ENCODE measurements around the gene WWOX. TPM values are rescaled to one million over a fixed set of nuclear protein-coding genes. Genes with fewer than 3 reads are reported as not detected.

The WWOX gene
- total RNA-seq, 1 experiment from 2014 or later, result 15.6 TPM

GRCh38 chr16:78570399-78571141 is 471.1 kb downstream of the WWOX start:
- Histone ChIP-seq H3K9ac (ENCODE audit: extremely low read depth, insufficient read length, low read length) (no peak overlapping the region), H4K91ac (ENCODE audit: insufficient read length, low read depth, low read length) (no peak overlapping the region), H2BK12ac (ENCODE audit: insufficient read length, low read depth, low read length) (no peak overlapping the region), H3K56ac (ENCODE audit: insufficient read length, low read depth, low read length) (no peak overlapping the region), H3K27ac (ENCODE audit: insufficient read length, low read depth, low read length) (no peak overlapping the region), H2BK5ac (ENCODE audit: insufficient read length, low read length) (no peak overlapping the region), H3K79me2 (ENCODE audit: insufficient read depth, low read length) (no peaks in the 10 kb centered on the region), H3K23me2 (ENCODE audit: insufficient read length, low read depth, low read length, poor library complexity, severe bottlenecking) (no peaks in the 10 kb centered on the region), H3K9me3 (ENCODE audit: control insufficient read depth, low read depth, low read length) (no peaks in the 10 kb centered on the region), H3K14ac (ENCODE audit: insufficient read depth, low read length) (no peak overlapping the region), H3K23ac (ENCODE audit: insufficient read length, low read depth, low read length) (no peak overlapping the region), H3K4me2 (ENCODE audit: insufficient read depth, insufficient read length, low read length) (no peak overlapping the region), H2BK120ac (ENCODE audit: low read depth, low read length, poor library complexity, severe bottlenecking) (no peak overlapping the region), H2AK5ac (ENCODE audit: insufficient read length, low read length) (no peak overlapping the region), H3K27me3 (ENCODE audit: insufficient read depth, low read length) (no peaks in the 10 kb centered on the region), H2BK15ac (ENCODE audit: low read depth, low read length) (no peak overlapping the region), H3K4me1 (ENCODE audit: insufficient read depth, low read length) (no peaks in the 10 kb centered on the region), H3K4ac (ENCODE audit: low read depth, low read length) (no peak overlapping the region), H3K18ac (ENCODE audit: insufficient read length, low read depth, low read length) (no peak overlapping the region), H2BK20ac (ENCODE audit: low read depth, low read length, poor library complexity, severe bottlenecking) (no peak overlapping the region), H4K5ac (ENCODE audit: insufficient read length, low read depth, low read length) (no peak overlapping the region), H4K20me1 (ENCODE audit: control insufficient read depth, insufficient read depth, insufficient read length) (no peaks in the 10 kb centered on the region), H2AFZ (ENCODE audit: low read length) (no peak overlapping the region), H3K79me1 (ENCODE audit: insufficient read depth, low read depth, low read length, poor library complexity, severe bottlenecking) (no peaks in the 10 kb centered on the region), H4K8ac (replicated peaks; ENCODE audit: insufficient read length, low read depth, low read length) (no peak overlapping the region), H3T11ph (ENCODE audit: low read length) (no peak overlapping the region)
- no peak overlapping the region for H3K4me3 Mint-ChIP-seq
- no peaks in the 10 kb centered on the region for H3K4me1 Mint-ChIP-seq
- no peak for DNase-seq
- H3K27me3 Mint-ChIP-seq (ENCODE audit: low read depth), result no peaks in the 10 kb centered on the region
- TF ChIP-seq CTCF (conservative IDR thresholded peaks at IDR 0.05), result no peak
- no peak overlapping the region; a peak in 1 of 7 replicates for H3K27ac Mint-ChIP-seq
- peaks cover 0 to under 1% of the 10 kb centered on the region in 2 experiments; a peak in 2 of 5 replicates for H3K9me3 Mint-ChIP-seq
- no peaks in the 10 kb centered on the region; a peak in 2 of 7 replicates for H3K36me3 Mint-ChIP-seq (ENCODE audit: insufficient read depth in 1 of 3, low read depth in 3 of 3)
- no CpG with 5 or more reads among the region's 11 CpGs for WGBS (ENCODE audit: extremely low coverage, insufficient read length, low lambda C conversion rate)
